Liver (tissue), 3 donors: ENCODE data around the gene PSMD1.

ENCODE experiments used
- CTCF ChIP-seq: fragments of 150-350 bp; IDR thresholded peaks from 2 replicates; pipeline ENCODE4 v1.5.1; 2017; ENCODE audit warnings: improper control_type of control experiment, low read depth, low read length; ENCODE audit not compliant: missing input control
- JUND ChIP-seq, 2 donors: IDR thresholded peaks; 2 replicates each; pipeline ENCODE4 v1.6.1; 2016; ENCODE audit warnings: antibody characterized with exemption in 2 of 2
- YY1 ChIP-seq: IDR thresholded peaks from 2 replicates; pipeline ENCODE4 v1.6.1; 2016; ENCODE audit warnings: antibody characterized with exemption, mild to moderate bottlenecking
- donor health status: healthy.
- donor health status: healthy.

GRCh38 chr2:231018184-231018583, 38.5 kb upstream of the PSMD1 start:
- TF ChIP-seq CTCF, result no peak
- TF ChIP-seq YY1, result no peak
- no peak for TF ChIP-seq JUND (IDR thresholded peaks at IDR 0.05)
